Esophagus muscularis mucosa (tissue), 4 donors: ENCODE results near the gene INHBB.

Experiments used
- EP300 ChIP-seq: sonication (generic); formaldehyde crosslinking; IDR thresholded peaks from one replicate; pipeline ENCODE4 v1.6.1; 2017; ENCODE audit warnings: antibody characterized with exemption
- POLR2A ChIP-seq: fragments of 450-650 bp; IDR thresholded peaks from one replicate; pipeline ENCODE4 v1.6.1; 2017; ENCODE audit warnings: antibody characterized with exemption, moderate library complexity, mild to moderate bottlenecking, low read depth
- TF ChIP-seq, protein P1 (sequence below), 3 experiments: fragments of 200-600 bp in 2 of 3; fragments of 450-650 bp in 1 of 3; sonication (generic) in 2 of 3; IDR thresholded peaks; one replicate each; pipeline ENCODE4 v1.5.1; 2017 to 2019; ENCODE audit warnings: antibody characterized with exemption in 3 of 3, mild to moderate bottlenecking in 2 of 3, moderate library complexity in 1 of 3

DNA sequence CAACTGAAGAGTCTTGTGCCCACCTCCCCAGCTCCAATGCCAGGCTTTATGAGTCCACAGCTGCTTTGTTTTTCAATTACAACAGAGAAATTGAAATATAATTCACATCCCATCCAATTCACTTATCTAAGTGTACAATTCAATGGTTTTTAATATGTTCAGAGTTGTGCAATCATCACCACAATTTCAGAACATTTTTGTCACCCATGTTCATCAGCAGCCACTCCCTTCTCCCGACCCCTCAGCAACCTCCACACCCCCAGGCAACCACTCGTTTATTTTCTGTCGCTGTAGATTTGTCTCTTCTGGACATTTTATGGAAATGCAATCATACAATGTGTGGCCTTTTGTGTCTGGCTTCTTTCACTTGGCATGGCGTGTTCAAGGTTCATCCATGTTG, 23.3 kb downstream of the INHBB start:
- TF ChIP-seq EP300: no peak
- TF ChIP-seq, protein P1, sequence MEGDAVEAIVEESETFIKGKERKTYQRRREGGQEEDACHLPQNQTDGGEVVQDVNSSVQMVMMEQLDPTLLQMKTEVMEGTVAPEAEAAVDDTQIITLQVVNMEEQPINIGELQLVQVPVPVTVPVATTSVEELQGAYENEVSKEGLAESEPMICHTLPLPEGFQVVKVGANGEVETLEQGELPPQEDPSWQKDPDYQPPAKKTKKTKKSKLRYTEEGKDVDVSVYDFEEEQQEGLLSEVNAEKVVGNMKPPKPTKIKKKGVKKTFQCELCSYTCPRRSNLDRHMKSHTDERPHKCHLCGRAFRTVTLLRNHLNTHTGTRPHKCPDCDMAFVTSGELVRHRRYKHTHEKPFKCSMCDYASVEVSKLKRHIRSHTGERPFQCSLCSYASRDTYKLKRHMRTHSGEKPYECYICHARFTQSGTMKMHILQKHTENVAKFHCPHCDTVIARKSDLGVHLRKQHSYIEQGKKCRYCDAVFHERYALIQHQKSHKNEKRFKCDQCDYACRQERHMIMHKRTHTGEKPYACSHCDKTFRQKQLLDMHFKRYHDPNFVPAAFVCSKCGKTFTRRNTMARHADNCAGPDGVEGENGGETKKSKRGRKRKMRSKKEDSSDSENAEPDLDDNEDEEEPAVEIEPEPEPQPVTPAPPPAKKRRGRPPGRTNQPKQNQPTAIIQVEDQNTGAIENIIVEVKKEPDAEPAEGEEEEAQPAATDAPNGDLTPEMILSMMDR (IDR thresholded peaks at IDR 0.05): no peak
- TF ChIP-seq POLR2A: no peak
